ENCODE measurements around the gene KIF5B.

DNA sequence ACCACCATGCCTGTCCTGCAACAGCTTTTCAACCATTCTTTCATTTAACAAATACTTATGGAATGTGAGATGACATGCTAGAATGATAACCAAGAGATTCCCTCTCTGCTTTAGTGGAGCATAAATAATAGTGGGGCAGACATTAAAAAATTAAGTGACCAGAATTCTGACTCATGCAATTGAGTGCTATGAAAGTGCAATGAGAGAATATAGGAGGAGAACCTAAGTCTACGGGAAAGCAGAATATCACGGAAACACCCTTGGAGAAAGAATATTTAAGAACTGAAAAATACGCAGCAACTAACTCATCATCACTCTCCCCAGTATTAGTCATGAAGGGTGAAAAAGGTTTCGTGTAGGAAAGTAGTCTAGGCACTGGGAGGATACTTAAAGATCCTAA is 7.1 kb downstream of the KIF5B start:
- TF ChIP-seq, protein P1, sequence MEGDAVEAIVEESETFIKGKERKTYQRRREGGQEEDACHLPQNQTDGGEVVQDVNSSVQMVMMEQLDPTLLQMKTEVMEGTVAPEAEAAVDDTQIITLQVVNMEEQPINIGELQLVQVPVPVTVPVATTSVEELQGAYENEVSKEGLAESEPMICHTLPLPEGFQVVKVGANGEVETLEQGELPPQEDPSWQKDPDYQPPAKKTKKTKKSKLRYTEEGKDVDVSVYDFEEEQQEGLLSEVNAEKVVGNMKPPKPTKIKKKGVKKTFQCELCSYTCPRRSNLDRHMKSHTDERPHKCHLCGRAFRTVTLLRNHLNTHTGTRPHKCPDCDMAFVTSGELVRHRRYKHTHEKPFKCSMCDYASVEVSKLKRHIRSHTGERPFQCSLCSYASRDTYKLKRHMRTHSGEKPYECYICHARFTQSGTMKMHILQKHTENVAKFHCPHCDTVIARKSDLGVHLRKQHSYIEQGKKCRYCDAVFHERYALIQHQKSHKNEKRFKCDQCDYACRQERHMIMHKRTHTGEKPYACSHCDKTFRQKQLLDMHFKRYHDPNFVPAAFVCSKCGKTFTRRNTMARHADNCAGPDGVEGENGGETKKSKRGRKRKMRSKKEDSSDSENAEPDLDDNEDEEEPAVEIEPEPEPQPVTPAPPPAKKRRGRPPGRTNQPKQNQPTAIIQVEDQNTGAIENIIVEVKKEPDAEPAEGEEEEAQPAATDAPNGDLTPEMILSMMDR (conservative IDR thresholded peaks at IDR 0.05; ENCODE audit: low read depth in 2 of 2): no peak
- TF ChIP-seq, protein P2, sequence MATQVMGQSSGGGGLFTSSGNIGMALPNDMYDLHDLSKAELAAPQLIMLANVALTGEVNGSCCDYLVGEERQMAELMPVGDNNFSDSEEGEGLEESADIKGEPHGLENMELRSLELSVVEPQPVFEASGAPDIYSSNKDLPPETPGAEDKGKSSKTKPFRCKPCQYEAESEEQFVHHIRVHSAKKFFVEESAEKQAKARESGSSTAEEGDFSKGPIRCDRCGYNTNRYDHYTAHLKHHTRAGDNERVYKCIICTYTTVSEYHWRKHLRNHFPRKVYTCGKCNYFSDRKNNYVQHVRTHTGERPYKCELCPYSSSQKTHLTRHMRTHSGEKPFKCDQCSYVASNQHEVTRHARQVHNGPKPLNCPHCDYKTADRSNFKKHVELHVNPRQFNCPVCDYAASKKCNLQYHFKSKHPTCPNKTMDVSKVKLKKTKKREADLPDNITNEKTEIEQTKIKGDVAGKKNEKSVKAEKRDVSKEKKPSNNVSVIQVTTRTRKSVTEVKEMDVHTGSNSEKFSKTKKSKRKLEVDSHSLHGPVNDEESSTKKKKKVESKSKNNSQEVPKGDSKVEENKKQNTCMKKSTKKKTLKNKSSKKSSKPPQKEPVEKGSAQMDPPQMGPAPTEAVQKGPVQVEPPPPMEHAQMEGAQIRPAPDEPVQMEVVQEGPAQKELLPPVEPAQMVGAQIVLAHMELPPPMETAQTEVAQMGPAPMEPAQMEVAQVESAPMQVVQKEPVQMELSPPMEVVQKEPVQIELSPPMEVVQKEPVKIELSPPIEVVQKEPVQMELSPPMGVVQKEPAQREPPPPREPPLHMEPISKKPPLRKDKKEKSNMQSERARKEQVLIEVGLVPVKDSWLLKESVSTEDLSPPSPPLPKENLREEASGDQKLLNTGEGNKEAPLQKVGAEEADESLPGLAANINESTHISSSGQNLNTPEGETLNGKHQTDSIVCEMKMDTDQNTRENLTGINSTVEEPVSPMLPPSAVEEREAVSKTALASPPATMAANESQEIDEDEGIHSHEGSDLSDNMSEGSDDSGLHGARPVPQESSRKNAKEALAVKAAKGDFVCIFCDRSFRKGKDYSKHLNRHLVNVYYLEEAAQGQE (IDR thresholded peaks at IDR 0.05; ENCODE audit: unreplicated experiment): no peak
- TF ChIP-seq EZH2 (IDR thresholded peaks at IDR 0.05; ENCODE audit: low read depth, unreplicated experiment) (no peak), CREB1 (CRISPR knock-in tag; IDR thresholded peaks at IDR 0.05; ENCODE audit: low read depth) (no peak)

Data from GM23338 (cell line).